Measurements from ENCODE around the gene ZIM2. TPM values are rescaled to one million over a fixed set of nuclear protein-coding genes. Genes with fewer than 3 reads are reported as not detected.

The ZIM2 gene
- total RNA-seq, 1 experiment from 2014 or later = not detected

DNA sequence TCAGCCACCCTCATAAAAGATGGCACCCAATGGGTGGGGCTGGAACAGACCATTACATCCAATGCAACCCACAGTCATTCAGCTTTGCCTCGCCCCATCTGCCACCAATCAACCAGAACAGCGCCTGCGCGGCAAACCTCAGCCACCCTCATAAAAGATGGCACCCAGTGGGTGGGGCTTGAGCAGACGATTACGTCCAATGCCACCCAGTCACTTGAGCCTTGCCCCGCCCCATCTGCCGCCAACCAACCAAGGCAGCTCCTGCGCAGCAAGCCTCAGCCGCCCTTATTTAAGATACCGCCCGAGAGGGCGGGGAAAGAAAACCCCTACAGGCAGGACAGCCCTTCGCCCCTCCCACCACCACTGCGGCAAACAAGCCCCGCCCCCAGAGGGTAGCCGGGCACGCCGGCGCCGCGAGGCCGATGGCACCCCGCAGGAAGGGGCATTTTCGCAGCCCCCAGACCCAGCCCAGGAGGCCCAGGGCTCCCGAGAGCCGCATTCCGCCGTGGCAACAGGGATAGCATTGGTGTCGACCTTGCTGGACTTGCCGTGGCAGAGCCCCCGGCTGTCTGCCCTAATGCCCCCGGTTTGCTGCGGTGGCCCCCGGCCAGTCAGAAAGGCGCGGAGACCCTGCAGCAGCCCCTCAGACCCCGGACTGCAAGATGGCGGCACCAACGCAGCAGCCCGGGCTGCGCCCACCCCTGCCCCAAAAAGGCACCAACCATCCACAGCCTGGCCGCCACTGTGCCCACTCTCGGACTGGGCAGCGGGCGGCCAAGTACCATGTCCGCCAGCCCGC, 675 bp downstream of the ZIM2 start:
- no peak for DNase-seq (ENCODE audit: extremely low read depth, low read depth)

DNA sequence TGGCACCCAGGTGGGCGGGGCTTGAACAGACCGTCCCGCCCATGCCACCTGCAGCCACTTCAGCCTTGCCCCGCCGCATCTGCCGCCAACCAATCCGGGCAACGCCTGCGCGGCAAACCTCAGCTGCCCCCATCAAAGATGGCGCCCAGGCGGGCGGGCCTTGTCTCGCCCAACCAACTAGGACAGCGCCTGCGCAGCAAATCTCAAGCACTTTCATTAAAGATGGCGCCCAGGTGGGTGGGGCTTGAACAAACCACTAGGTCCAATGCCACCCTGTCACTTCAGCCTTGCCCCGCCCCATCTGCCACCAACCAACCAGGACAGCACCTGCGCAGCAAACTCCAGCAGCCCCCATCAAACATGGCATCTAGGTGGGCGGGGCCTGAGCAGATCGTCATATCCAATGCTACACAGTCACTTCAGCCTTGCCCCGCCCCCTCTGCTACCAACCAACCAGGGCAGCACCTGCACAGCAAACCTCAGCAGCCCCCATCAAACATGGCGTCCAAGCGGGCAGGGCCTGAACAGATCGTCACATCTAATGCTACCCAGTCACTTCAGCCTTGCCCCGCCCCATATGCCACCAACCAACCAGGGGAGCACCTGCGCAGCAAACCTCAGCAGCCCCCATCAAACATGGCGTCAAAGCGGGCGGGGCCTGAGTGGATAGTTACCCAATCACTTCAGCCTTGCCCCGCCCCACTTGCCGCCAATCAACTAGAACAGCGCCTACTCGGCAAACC, 1.4 kb downstream of the ZIM2 start:
- no peak for DNase-seq (ENCODE audit: extremely low read depth, low read depth)

DNA sequence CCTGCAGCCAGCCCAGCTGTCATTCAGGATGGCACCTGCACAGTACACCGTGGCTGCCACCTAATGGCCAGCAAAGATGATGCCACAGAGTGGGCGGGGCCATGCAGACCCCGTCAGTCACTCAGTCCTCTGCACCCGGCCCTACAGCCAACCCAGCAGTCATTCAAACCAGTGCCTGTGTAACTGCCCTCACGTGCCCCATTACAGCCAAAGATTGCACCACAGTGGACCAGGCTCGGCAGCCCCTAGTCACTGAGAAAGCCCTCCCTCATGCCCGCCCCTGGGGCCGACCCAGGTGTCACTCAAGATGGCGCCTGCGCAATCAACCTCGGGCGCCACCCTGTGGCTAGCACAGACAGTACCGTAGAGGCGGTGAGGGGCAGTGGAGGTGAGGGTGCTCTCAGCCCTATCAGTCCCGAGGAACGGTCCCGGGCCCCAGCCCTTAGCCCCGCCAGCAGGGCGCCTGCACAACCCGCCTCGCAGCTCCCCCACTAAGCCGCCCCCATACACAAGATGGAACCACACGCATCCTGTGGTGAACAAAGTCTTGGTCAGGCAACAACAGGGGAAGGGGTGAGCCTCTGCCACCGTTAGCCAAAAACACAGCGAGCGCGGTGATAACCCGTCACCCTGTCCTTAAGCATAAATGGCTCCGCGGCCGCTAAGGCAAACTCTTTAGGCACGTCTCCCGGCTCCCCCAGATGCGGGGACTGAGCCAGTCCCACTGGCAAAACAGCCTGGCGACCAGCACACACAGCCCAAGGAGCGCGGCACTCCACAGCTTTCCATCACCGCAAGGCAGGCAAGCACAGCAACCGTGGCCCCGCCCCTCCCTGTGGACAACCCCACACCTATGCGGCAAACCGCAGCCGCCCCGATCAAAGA, 2.3 kb downstream of the ZIM2 start:
- DNase-seq (ENCODE audit: extremely low read depth, low read depth) = no peak

DNA sequence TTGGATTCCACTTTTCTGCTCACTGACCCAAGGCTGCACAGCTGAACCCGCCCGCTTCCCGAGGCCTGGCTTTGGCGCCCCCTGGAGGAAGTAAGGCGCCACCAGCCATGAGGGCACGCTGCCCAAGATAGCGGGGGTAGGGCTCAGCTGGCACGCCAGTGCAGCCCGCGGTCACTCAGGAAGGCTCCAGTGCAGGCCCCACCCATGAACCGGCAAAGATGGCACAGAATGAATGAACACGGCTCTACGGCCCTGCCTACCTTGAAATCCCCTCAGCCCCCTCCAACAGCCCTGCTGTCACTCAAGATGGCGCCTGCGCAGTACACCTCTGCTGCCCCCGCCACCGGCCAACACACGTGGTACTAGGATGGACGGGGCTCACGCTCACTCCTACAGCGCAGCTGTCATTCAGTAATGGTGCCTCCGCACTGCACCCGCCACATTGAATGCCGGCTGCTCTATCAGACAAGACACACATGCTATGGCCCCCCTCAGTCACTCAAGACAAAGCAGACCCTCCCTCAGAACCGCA, 3.0 kb downstream of the ZIM2 start:
- DNase-seq (ENCODE audit: extremely low read depth, low read depth) = no peak

DNA sequence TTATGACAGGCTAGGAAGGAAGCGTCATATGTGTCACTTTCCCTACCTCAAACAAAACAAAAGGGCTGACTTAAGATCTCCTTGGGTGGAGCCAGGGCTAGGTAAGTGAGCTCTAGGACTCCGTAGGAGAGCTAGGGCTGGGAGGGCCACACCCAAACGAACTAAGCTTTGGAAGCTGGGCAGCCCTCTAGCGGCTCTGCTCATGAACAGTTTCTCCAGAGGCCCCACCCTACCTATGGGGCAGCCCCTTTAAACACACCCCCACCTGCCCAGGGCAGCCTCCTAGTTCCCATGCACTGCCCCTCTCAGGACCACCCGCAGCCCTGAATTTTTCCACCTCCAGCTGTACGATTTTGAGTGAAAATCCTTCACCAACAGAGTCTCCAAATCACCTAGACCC, 3.5 kb downstream of the ZIM2 start:
- no peak for DNase-seq (ENCODE audit: extremely low read depth, low read depth)

DNA sequence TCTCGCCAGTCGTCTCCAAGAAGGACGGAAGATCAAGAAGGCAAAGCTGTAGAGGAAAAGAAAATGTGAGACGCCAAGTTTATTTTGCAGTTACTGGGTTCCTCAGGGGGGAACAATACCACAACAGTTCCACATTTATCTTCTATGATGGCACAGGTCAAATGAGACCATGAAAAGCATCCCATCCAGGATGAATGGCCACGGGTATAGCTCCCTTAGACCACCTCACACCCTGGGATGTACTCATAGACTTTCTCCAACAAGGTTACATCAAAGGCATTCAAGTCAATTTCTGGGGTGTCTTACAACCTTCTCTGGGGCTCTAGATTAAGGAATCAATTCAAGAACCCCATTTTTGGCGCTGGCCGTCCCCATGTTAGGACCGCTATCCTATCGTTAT, 4.5 kb downstream of the ZIM2 start:
- DNase-seq (ENCODE audit: extremely low read depth, low read depth) = no peak

DNA sequence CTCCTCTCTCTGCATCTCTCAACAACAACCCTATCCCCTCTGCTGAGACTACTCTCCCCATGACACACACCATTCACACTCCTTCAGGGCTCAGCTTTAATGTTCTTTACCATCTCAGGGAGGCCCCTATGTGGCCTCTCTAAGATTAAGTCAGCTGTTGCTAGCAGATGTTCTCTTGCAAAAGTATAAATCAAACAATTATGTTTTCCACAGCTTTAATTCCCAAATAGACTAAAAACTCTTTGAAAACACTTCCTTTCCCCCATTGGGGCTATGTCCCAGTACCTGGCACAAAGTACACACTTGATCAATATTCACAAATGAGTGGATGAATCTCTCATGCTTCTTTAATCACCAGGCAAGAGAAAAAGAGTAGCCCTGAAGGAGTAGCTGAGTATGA, 5.1 kb downstream of the ZIM2 start:
- no peak for DNase-seq (ENCODE audit: extremely low read depth, low read depth)

DNA sequence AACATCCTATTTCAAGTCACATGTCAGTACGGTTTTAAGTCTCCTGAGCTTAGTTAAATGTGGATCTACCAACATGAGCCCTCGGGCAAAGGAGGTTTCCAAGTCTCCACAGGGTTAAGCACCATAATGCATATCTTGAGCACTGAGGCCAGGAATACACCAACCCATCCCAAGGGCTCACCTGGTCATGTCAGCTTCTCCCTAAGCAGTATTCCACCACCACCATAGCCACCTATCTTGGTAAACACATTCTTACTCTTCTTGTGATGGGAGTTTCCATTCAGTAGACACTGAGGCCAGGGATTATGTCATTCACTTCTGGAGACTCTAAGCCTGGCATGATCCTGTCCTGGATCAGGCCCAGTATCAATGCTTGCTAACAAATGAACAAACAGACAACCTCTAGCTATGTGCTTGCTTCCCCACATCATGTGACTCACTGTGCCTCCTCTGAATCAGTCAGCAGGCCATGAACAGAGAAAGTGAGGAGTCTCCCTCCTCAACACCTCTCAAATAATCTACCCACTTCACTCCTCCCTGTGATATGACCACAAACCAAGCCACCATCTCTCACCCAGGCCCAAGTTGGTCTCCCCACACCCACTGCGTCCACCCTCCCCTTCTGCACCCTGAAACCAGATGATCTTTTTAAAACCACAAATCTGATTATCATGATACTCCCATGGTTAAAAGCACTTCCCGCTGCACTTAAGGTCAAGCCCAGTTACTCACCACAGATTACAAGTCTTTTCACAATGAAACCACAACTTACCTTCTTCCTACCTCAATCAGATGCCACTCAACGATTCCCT, 5.8 kb downstream of the ZIM2 start:
- no peak for DNase-seq (ENCODE audit: extremely low read depth, low read depth)

DNA sequence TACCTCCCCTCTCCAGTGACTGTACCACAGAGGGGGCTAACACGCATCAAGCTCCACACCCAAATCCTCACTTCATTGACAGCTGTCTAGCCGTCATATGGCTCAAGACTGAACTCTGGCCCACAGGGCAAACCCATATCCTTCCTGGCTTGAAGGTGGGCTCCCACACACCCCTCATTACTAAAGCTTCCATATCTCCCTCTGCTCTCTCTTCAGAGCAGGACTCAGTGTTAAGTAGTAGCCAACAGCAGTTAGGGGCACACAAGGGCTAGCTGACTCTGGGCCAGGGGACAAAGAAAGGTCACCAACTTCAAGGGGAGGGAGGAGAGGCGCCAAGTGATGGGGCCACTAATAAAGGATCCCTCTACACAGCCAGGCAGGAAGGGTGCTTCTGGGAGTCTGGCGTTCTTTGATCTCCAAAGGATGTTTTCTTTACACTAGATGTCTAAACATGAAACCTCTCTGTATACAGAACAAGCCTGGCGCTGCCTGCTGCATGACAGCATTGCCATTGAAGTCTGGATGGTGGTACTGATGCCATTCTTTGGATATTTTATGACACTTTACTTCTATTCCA, 8.1 kb downstream of the ZIM2 start:
- DNase-seq (ENCODE audit: extremely low read depth, low read depth) = no peak

DNA sequence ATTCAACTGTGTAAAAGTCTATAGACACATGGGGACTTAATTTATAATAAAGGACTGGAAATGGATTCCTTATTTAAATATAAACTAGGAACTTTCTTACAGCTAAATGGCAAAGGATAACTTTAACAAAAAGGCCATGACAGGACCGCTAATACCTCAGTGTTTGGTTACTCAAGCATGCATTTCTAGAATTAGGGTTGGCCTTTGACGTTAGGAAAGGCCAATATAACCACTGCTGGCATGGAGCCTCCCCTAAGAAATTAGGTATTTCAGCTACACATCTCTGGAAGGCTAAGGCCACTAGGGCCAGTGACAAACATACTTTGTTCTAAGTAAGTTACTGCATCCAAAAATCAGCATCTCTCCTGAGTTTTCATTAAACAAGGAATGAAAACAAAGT, 9.3 kb downstream of the ZIM2 start:
- DNase-seq (ENCODE audit: extremely low read depth, low read depth) = no peak

DNA sequence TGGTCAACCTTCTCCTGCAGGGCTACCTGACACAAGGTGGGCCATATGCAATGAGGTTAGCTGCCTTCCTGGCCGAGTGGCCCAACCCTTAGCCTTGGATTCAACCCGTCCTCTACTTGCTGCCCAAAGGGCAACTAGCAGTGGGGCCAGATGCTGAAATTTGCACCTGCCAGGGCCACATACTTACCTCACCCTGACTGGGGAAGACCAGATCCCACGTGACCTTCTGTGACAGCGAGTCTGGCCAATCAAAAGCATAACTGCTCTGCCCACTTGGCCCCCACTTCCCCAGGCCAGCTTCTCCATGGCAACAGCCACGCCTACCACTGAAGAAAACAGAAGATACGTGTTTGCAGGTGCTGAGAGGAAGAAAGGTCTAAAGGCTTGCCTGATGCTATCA, 10.9 kb downstream of the ZIM2 start:
- DNase-seq (ENCODE audit: extremely low read depth, low read depth) = no peak

DNA sequence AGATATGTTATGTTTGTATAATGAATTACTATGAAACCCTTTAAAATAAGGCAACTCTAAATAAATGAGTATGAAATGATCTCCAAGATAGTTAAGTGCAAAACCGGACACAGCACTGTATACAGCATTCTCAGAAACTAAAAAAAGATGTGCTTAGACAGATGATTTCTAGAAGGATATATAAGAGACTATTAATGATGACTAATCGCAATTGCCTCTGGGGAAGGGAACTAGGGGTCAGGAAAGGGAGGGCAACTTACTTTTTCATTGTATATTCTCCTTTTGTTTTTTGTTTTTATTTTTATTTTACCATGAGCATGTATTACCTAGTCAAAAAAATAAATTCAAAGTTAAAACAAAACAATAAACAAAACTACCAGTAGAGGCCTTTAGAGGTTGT, 12.8 kb downstream of the ZIM2 start:
- DNase-seq (ENCODE audit: extremely low read depth, low read depth) = no peak

DNA sequence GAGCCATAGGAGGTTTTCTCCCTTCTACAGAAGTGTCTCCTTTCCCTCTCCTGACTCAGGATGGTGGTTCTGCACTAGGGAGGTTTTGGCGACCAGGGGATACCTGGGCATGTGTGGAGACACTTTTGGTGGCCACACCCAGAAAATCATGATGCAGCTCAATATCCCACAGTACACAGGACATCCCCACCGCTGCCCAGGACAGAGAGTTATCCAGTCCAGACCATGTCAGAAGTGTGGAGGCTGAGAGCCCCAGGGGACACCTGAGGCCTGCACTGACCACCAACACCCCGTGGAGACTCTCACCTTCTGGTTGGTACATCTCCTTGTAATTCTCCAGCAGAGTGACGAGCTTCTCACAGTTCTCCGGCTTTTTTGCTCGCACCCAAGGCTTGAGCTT, 16.6 kb downstream of the ZIM2 start:
- DNase-seq (ENCODE audit: extremely low read depth, low read depth) = no peak

DNA sequence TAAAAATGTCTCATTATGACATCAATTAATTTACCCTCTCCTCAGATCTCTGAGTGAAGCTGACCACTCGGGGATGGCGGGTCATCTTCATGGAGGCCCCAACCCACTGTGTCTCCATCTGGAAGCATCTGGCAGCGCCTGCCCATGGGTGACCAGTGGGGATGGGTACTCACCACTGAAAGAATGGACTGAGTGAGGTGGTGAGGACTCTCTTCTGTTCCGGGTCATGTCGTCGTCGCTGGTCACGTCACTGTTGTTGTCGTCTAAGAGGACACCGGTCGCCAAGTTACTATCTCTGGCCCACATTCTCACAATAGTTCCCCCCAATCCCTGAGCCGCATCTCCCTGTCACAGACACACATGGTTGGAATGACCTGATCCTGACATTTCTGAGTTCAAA, 17.1 kb downstream of the ZIM2 start:
- no peak for DNase-seq (ENCODE audit: extremely low read depth, low read depth)

DNA sequence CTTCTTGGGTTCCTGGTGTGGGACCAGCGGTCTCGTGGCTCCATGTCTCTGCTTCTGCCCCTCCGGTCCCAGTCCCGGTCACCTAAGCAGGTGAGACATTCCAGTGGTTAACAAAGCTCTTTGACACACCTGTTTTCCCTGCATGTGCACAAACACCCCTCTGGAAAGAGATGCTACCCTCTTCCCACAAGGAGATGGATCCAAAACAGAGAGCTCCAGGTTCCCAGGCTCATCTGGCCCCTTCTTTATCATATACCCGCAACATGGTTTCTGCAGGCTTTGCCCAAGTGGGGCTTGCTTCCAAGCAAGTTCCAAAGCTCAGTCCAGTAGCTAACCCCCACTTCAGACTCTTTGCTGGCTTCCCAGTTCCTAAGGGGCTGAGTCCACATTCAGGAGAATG, 17.8 kb downstream of the ZIM2 start:
- no peak for DNase-seq (ENCODE audit: extremely low read depth, low read depth)

DNA sequence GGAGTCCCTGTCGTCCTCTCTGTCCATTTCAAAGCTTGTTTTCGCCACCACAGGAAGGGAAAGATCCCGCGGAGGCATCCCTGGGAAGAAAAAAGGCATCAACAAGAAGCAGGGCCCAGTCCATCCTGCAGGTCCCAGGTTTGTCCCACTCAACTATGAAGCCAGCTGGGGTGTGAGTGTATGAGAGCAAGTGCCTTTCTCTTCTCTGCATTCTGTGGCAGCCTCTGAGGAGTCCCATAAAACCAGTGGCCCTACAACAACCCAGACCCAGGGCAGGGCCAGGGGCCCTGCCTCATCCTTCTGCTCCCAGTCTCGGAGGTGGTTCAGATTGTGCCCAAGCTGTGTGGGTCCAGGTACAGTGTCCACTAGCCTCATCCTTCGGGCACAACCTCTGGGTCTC, 18.9 kb downstream of the ZIM2 start:
- no peak for DNase-seq (ENCODE audit: extremely low read depth, low read depth)

DNA sequence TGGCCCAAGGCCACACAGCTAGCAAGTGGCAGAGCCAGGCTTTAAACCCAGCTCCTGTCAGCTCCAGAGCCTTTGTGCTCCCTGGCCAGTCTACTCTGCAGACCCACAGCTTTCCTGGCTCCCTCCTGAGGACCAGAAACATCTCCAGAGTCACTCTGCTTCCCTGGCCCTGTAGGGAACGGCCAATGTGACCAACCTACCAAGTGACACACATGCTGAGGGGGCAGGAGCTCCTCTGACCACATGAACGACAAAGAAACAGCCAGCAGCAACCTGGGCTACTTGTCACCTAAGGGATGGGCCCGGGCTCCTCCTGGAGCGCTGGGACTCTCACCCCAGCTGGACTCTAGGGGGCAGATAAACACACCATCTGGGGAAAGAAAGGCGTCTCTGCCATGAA, 19.3 kb downstream of the ZIM2 start:
- no peak for DNase-seq (ENCODE audit: extremely low read depth, low read depth)

DNA sequence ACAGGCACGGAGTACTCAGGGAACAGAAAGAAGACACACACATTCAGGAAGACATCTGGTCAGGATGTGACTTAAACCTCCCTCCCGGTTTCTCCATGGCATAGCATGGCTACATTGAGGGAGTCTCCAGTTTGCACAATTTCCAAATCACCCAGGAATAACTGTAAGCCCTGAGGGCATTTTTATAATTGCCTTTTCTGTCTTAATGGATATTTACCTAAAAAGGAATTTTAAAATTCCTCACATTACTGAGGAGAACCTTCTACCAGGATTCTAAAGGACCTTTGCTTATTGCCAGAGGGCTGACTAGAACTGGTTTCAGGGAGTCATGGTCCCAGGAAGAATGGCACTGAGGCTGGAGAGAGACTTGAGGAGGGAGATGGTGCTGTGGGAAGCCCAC, 21.4 kb downstream of the ZIM2 start:
- DNase-seq (ENCODE audit: extremely low read depth, low read depth) = no peak

DNA sequence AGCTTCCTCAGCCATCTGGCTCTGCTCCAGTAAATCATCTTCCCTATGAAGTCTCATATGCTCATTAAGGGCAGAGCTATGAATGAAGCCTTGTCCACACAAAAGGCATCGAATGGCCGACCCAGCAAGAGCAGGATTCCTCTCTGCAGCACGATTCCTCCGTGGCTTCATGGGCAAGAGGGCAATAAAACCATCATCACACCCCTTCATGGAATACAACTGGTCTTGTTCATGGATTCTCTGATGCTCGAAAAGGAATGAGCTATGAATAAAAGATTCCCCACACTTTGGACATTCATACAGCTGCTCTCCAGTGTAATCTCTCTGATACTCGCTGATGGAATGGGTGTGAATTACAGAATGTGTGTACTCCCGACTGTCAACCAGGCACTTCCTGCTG, 25.9 kb downstream of the ZIM2 start:
- DNase-seq (ENCODE audit: extremely low read depth, low read depth) = no peak

DNA sequence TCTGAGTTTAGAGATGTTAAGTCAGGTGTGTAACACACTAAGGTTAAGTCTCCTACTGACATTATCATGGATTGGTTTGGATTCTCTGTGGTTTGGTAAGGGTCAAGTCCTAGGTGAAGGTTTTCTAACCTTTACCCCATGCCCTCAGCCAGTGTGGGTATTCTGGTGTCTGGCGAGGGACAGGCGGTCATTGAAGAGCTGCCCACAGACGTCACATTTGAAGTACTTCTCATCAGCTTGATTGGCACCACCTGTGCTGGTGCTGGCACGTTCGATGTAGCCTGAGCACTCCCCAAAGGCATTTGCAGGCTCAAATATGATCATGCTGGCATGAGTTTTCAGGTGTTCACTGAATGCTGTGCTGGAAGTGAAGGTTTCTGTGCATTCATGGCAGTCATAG, 27.0 kb downstream of the ZIM2 start:
- no peak for DNase-seq (ENCODE audit: extremely low read depth, low read depth)

Data from NCI-H460 (cell line).